Measurements from ENCODE around the gene OTUB1. TPM values are rescaled to one million over a fixed set of nuclear protein-coding genes. Genes with fewer than 3 reads are reported as not detected.

OTUB1 gene
- total and polyA plus RNA-seq, 9 of the 15 experiments (the other 6 are each of a cell fraction or from before 2014, with no cell fraction given): 29.5 to 134 (median 66.1) TPM

GRCh38 chr11:63938479-63939396 lies 47.5 kb upstream of the OTUB1 start, which contains the start of gene NAA40 (continued):
- 0 out of 2 replicates have a peak, but pooled peaks have one; percentile 47 for TF ChIP-seq AFF4 (CRISPR knock-in tag; IDR thresholded peaks at IDR 0.05)
- TF ChIP-seq BMI1 (IDR thresholded peaks at IDR 0.05; ENCODE audit: low read length): peak; percentile 88
- TF ChIP-seq YY1 (IDR thresholded peaks at IDR 0.05; ENCODE audit: borderline replicate concordance in 1 of 3, control insufficient read depth in 1 of 3, extremely low read depth in 1 of 3, insufficient read depth in 3 of 3, insufficient read length in 1 of 3, insufficient replicate concordance in 2 of 3, low read depth in 1 of 3, low read length in 2 of 3): peak in 2 of 3 experiments; percentile 6 to 50
- TF ChIP-seq ZNF639 (CRISPR knock-in tag; conservative IDR thresholded peaks at IDR 0.05 in 1 of 2, IDR thresholded peaks at IDR 0.05 in 1 of 2): peak in 1 of 2 experiments; percentile 71; a peak in 2 of 4 replicates
- TF ChIP-seq ESRRA (IDR thresholded peaks at IDR 0.05; ENCODE audit: borderline replicate concordance, low read depth): peak; percentile 55; the same call in 1 of the 2 replicates
- TF ChIP-seq RB1 (IDR thresholded peaks at IDR 0.05; ENCODE audit: low read depth): peak; percentile 90; the same call in 1 of the 2 replicates
- TF ChIP-seq, protein P1, sequence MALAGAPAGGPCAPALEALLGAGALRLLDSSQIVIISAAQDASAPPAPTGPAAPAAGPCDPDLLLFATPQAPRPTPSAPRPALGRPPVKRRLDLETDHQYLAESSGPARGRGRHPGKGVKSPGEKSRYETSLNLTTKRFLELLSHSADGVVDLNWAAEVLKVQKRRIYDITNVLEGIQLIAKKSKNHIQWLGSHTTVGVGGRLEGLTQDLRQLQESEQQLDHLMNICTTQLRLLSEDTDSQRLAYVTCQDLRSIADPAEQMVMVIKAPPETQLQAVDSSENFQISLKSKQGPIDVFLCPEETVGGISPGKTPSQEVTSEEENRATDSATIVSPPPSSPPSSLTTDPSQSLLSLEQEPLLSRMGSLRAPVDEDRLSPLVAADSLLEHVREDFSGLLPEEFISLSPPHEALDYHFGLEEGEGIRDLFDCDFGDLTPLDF (CRISPR knock-in tag; IDR thresholded peaks at IDR 0.05): peak; percentile 80
- no peak for TF ChIP-seq MCM2 (IDR thresholded peaks at IDR 0.05; ENCODE audit: low read depth)
- TF ChIP-seq RBBP5 (IDR thresholded peaks at IDR 0.05; ENCODE audit: borderline replicate concordance, insufficient read depth, low read length, poor library complexity, severe bottlenecking): peak; percentile 21
- TF ChIP-seq CXXC5 (CRISPR knock-in tag; IDR thresholded peaks at IDR 0.05): peak; percentile 90
- peak; percentile 56; the same call in 1 of the 2 replicates for TF ChIP-seq MTA3 (IDR thresholded peaks at IDR 0.05; ENCODE audit: borderline replicate concordance)
- peak; percentile 39; the same call in 1 of the 2 replicates for TF ChIP-seq MYC (IDR thresholded peaks at IDR 0.05; ENCODE audit: low read depth, low read length)
- no peak for TF ChIP-seq MYC (CRISPR knock-in tag; IDR thresholded peaks at IDR 0.05; ENCODE audit: borderline replicate concordance, low read depth)
- TF ChIP-seq ZNF740 (CRISPR knock-in tag; IDR thresholded peaks at IDR 0.05): peak; percentile 92
- TF ChIP-seq ZNF740 (tag; IDR thresholded peaks at IDR 0.05): peak in 1 of 2 experiments; percentile 97; a peak in 2 of 4 replicates
- peak; percentile 21 for TF ChIP-seq FIP1L1 (IDR thresholded peaks at IDR 0.05; ENCODE audit: low read depth, low read length, poor library complexity, severe bottlenecking)

Data from K562 (cell line).